ENCODE measurements around the gene IL1RL1. TPM values are rescaled to one million over a fixed set of nuclear protein-coding genes. Genes with fewer than 3 reads are reported as not detected.

Gene IL1RL1
- total and polyA plus RNA-seq, 7 donors = 0.23 to 10.7 (median 5.4) TPM

- Histone ChIP-seq H3K36me3 (no peaks in the 10 kb centered on the region), H3K9me3 (no peaks in the 10 kb centered on the region), H3K4me3 (no peak overlapping the region), H3K27me3 (no peaks in the 10 kb centered on the region), H3K4me1 (no peaks in the 10 kb centered on the region), H3K27ac (no peak overlapping the region)
- 82 to 92% methylated on average over 1 of the region's 1 CpG for WGBS, 2 donors
- intact Hi-C loops (cut with DNase I) = no loop called here
- no peak for TF ChIP-seq POLR2AphosphoS5 (IDR thresholded peaks at IDR 0.05)
- no peak for TF ChIP-seq EP300 (IDR thresholded peaks at IDR 0.05)
- no peak for TF ChIP-seq POLR2A (IDR thresholded peaks at IDR 0.05)
- no peak for TF ChIP-seq CTCF (IDR thresholded peaks at IDR 0.05)
- DNase-seq = no peak
These were observed 64.8 kb downstream of the IL1RL1 start for GRCh38 chr2:102376052-102376591.

GRCh38 chr2:102383722-102384121 lies 72.4 kb downstream of the IL1RL1 start:
- Histone ChIP-seq H3K27me3 (no peaks in the 10 kb centered on the region), H3K27ac (no peak overlapping the region), H3K36me3 (no peaks in the 10 kb centered on the region), H3K4me3 (no peak overlapping the region), H3K9me3 (peaks cover 0 to 4% (median 2%) of the 10 kb centered on the region in 4 donors), H3K4me1 (no peaks in the 10 kb centered on the region)
- DNase-seq = no peak
- no peak for TF ChIP-seq POLR2AphosphoS5 (IDR thresholded peaks at IDR 0.05)
- intact Hi-C loops (cut with DNase I) = no loop called here

GRCh38 chr2:102385522-102385921 lies 74.2 kb downstream of the IL1RL1 start:
- intact Hi-C loops (cut with DNase I) = no loop called here
- 94 to 95% methylated on average over 1 of the region's 1 CpG for WGBS, 2 donors

GRCh38 chr2:102386004-102386403 lies 74.6 kb downstream of the IL1RL1 start:
- H3K4me3 ChIP-seq = no peak overlapping the region

More at GRCh38 chr2:102385522-102385921, 74.2 kb downstream of the IL1RL1 start:
- Histone ChIP-seq H3K4me1 (no peaks in the 10 kb centered on the region), H3K27me3 (no peaks in the 10 kb centered on the region), H3K36me3 (no peaks in the 10 kb centered on the region), H3K27ac (no peak overlapping the region), H3K9me3 (peaks cover 0 to 4% (median 2%) of the 10 kb centered on the region in 4 donors), H3K4me3 (no peak overlapping the region)
- no peak for DNase-seq
- TF ChIP-seq POLR2A (IDR thresholded peaks at IDR 0.05) (no peak), CTCF (IDR thresholded peaks at IDR 0.05) (no peak), POLR2AphosphoS5 (IDR thresholded peaks at IDR 0.05) (no peak), EP300 (IDR thresholded peaks at IDR 0.05) (no peak)

More at GRCh38 chr2:102386004-102386403, 74.6 kb downstream of the IL1RL1 start:
- H3K27me3 ChIP-seq = no peaks in the 10 kb centered on the region
- intact Hi-C loops (cut with DNase I) = no loop called here
- peaks cover 0 to 4% (median 2%) of the 10 kb centered on the region in 4 donors for H3K9me3 ChIP-seq
- no peaks in the 10 kb centered on the region for H3K4me1 ChIP-seq
- no peak for TF ChIP-seq POLR2AphosphoS5 (IDR thresholded peaks at IDR 0.05)
- no peak for TF ChIP-seq EP300 (IDR thresholded peaks at IDR 0.05)
- no peak for TF ChIP-seq POLR2A (IDR thresholded peaks at IDR 0.05)
- TF ChIP-seq CTCF (IDR thresholded peaks at IDR 0.05) = no peak
- H3K27ac ChIP-seq = no peak overlapping the region
- no peaks in the 10 kb centered on the region for H3K36me3 ChIP-seq
- 93 to 95% methylated on average over 3 of the region's 3 CpGs for WGBS, 2 donors
- no peak for DNase-seq

Data from sigmoid colon (tissue), 7 donors.